ENCODE measurements around the gene DEFB125. TPM values are rescaled to one million over a fixed set of nuclear protein-coding genes. Genes with fewer than 3 reads are reported as not detected.

The DEFB125 gene
- polyA plus RNA-seq, 1 donor (not counting 4 experiments of a cell fraction or from before 2014, with no cell fraction given): not detected

GRCh38 chr20:62487-62886, 25.0 kb upstream of the DEFB125 start:
- H3K9me1 ChIP-seq (ENCODE audit: control insufficient read depth, extremely low read depth, insufficient read depth, low read length): no peaks in the 10 kb centered on the region
- no peaks in the 10 kb centered on the region for H3K79me2 ChIP-seq (ENCODE audit: control insufficient read depth, insufficient read depth, low read length)
- H3K4me2 ChIP-seq (ENCODE audit: control insufficient read depth, extremely low read depth, insufficient read depth, low read depth, low read length): no peak overlapping the region
- no peak overlapping the region for H2AFZ ChIP-seq (ENCODE audit: control insufficient read depth, low read length)
- no peak overlapping the region for H3K9ac ChIP-seq (ENCODE audit: control insufficient read depth, extremely low read depth, insufficient read depth, low read length)
- H3K4me3 ChIP-seq (ENCODE audit: control insufficient read depth in 2 of 3, extremely low read depth in 1 of 3, insufficient read depth in 2 of 3, low read depth in 1 of 3, low read length in 3 of 3): no peak overlapping the region
- FAIRE-seq (no peak), DNase-seq (ENCODE audit: low read depth, low spot score) (no peak)
- H3K27ac ChIP-seq (ENCODE audit: control insufficient read depth, insufficient read depth, low read length): no peak overlapping the region
- dilution Hi-C loops (cut with MboI; ENCODE audit: extremely low pct_ligation_motif_present, low sequenced_read_pairs): no loop called here
- TF ChIP-seq CTCF (optimal IDR thresholded peaks at IDR 0.05 in 1 of 3, IDR thresholded peaks at IDR 0.05 in 1 of 3, conservative IDR thresholded peaks at IDR 0.05 in 1 of 3; ENCODE audit: extremely low read depth in 1 of 3, insufficient read depth in 2 of 3, low read length in 3 of 3) (no peak), EZH2 (IDR thresholded peaks at IDR 0.05; ENCODE audit: low read length) (no peak)
- peaks cover 15% of the 10 kb centered on the region for H3K9me3 ChIP-seq (ENCODE audit: control insufficient read depth, low read depth, low read length)
- no peaks in the 10 kb centered on the region for H4K20me1 ChIP-seq (ENCODE audit: control insufficient read depth, extremely low read depth, insufficient read depth, low read length)
- no peaks in the 10 kb centered on the region for H3K4me1 ChIP-seq (ENCODE audit: control insufficient read depth, extremely low read depth, insufficient read depth, low read length)
- H3K27me3 ChIP-seq (ENCODE audit: control insufficient read depth, extremely low read depth, insufficient read depth, low read length): no peaks in the 10 kb centered on the region
- H3K36me3 ChIP-seq (ENCODE audit: control insufficient read depth in 2 of 2, extremely low read depth in 1 of 2, insufficient read depth in 2 of 2, low read length in 2 of 2): no peaks in the 10 kb centered on the region

GRCh38 chr20:64026-64603, 23.4 kb upstream of the DEFB125 start:
- H3K4me1 ChIP-seq (ENCODE audit: control insufficient read depth, extremely low read depth, insufficient read depth, low read length): no peaks in the 10 kb centered on the region
- H3K4me2 ChIP-seq (ENCODE audit: control insufficient read depth, extremely low read depth, insufficient read depth, low read depth, low read length): no peak overlapping the region
- H3K4me3 ChIP-seq (ENCODE audit: control insufficient read depth in 2 of 3, extremely low read depth in 1 of 3, insufficient read depth in 2 of 3, low read depth in 1 of 3, low read length in 3 of 3): no peak overlapping the region
- H3K79me2 ChIP-seq (ENCODE audit: control insufficient read depth, insufficient read depth, low read length): no peaks in the 10 kb centered on the region
- DNase-seq (ENCODE audit: low read depth, low spot score) (no peak), FAIRE-seq (no peak)
- no peaks in the 10 kb centered on the region for H4K20me1 ChIP-seq (ENCODE audit: control insufficient read depth, extremely low read depth, insufficient read depth, low read length)
- no peaks in the 10 kb centered on the region for H3K36me3 ChIP-seq (ENCODE audit: control insufficient read depth in 2 of 2, extremely low read depth in 1 of 2, insufficient read depth in 2 of 2, low read length in 2 of 2)
- no peak overlapping the region for H3K27ac ChIP-seq (ENCODE audit: control insufficient read depth, insufficient read depth, low read length)
- H3K27me3 ChIP-seq (ENCODE audit: control insufficient read depth, extremely low read depth, insufficient read depth, low read length): no peaks in the 10 kb centered on the region
- H3K9me1 ChIP-seq (ENCODE audit: control insufficient read depth, extremely low read depth, insufficient read depth, low read length): no peaks in the 10 kb centered on the region
- no peak overlapping the region for H3K9ac ChIP-seq (ENCODE audit: control insufficient read depth, extremely low read depth, insufficient read depth, low read length)
- dilution Hi-C loops (cut with MboI; ENCODE audit: extremely low pct_ligation_motif_present, low sequenced_read_pairs): no loop called here
- peaks cover 15% of the 10 kb centered on the region for H3K9me3 ChIP-seq (ENCODE audit: control insufficient read depth, low read depth, low read length)
- no peak for TF ChIP-seq CTCF (optimal IDR thresholded peaks at IDR 0.05 in 1 of 3, IDR thresholded peaks at IDR 0.05 in 1 of 3, conservative IDR thresholded peaks at IDR 0.05 in 1 of 3; ENCODE audit: extremely low read depth in 1 of 3, insufficient read depth in 2 of 3, low read length in 3 of 3)
- no peak for TF ChIP-seq EZH2 (IDR thresholded peaks at IDR 0.05; ENCODE audit: low read length)
- H2AFZ ChIP-seq (ENCODE audit: control insufficient read depth, low read length): no peak overlapping the region
